Activated CD4-positive, alpha-beta T cell treated with anti-CD3 and anti-CD28 coated beads, Interleukin-2, amount 50 U/mL, for 16 hours (primary cell): ENCODE data around the gene METTL13.
A peak's percentile ranks its signal among the peaks of the same experiment; 100 is the strongest.

Experiments
- DNase-seq: peaks from one replicate; pipeline ENCODE4 v3.0.0-alpha.2; 2020

METTL13 gene, protein sequence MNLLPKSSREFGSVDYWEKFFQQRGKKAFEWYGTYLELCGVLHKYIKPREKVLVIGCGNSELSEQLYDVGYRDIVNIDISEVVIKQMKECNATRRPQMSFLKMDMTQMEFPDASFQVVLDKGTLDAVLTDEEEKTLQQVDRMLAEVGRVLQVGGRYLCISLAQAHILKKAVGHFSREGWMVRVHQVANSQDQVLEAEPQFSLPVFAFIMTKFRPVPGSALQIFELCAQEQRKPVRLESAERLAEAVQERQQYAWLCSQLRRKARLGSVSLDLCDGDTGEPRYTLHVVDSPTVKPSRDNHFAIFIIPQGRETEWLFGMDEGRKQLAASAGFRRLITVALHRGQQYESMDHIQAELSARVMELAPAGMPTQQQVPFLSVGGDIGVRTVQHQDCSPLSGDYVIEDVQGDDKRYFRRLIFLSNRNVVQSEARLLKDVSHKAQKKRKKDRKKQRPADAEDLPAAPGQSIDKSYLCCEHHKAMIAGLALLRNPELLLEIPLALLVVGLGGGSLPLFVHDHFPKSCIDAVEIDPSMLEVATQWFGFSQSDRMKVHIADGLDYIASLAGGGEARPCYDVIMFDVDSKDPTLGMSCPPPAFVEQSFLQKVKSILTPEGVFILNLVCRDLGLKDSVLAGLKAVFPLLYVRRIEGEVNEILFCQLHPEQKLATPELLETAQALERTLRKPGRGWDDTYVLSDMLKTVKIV

DNA sequence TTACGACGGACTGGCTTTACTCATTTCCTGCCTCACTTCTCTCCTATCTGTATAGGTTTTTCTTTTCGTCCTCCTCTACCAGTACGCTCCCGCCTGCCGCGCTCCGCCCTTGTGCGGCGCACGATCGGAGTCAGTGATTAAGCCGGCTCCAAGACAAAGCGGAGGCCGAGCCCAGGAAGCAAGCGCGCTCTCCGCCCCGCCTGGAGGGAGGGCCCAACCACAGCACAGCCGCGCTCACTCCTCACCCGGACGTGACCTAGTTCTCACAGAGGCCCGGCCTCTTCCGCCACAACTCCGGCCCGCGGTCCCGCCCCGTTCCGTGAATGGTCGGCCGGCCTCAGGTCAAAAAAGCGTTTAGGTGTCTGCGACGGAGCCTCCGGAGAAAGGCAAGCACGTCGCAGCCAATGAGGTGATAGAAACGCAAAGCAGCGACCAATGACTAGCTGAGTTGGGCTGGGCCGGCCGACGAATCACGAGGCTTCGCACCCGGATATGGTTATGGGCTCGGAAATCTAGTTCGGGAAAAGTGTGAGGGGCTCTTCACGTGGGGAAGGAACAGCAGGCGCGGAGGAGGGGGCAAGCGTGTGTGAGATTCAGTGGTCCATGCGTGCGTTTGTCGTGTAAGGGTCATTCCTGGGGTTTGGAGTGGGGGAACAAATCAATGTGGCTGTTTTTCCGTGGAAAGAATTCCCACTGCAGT is at the start of gene METTL13:
METTL13 (plus strand) TSS at position 485 of the 700 bp plus-strand sequence. CDS start 308 bp downstream, outside the sequence.
- peak; percentile 99 for DNase-seq

DNA sequence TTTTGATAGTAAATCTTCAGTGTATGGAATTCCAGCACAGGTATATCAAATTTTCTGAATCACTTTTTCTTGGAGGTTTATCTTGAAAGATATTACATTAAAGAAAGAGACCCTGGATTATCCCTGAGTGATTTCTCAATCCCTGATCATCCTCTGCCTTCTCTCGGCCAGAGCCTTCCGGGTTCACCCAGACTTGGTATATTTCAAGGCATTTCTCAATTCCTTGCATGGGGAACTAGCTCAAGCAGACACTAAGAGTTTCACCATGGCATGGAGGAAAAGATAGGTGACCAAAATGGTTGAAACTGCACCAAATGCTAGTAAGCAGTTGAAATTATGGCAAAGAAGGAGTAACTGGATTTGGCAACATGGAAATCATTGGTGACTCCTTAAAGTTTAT is 45.3 kb upstream of the METTL13 start:
- DNase-seq: no peak

DNA sequence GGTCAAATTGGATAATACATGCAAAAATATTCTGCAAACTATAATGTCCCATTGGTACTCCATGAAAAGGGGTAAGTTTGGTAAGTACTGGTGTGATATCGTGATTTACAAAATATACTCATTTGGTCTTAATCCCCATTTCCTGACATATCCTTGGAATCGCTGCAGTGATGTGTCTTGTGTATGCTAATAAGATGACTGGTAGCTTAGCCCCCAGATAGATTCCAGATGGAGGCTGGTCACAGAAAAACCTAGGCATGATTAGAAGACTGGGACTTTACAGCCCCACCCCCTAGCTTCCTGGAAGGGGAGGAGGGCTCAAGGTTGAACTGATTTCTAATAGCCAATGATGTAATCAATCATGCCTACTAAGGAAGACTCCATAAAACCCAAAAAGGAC is 42.5 kb upstream of the METTL13 start:
- no peak for DNase-seq

- DNase-seq: peak; percentile 38
Observed at GRCh38 chr1:171739656-171740055, 41.8 kb upstream of the METTL13 start.

DNA sequence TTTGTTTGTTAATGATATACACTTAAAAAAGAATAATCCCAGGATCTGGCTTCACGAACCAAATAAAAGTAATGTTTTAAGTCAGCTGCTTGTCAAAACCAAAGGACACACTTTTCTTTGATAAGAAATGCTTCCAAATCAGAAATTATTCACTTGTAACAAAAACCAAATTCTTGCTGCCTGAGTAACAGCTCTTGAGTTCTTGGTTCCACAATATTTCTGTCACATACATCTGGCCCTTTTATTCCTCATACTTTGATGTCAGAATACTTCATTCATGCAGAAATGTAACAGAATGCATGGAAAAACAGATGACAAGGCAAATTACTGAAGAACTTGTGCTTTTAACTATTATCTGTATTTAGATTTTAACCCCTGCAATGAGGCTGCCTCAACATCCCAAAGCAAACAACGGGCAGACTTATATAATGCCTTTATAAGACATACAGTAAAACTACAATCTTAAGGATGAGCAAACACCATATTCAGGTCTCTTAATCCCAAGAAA is 41.0 kb upstream of the METTL13 start:
- no peak for DNase-seq

DNA sequence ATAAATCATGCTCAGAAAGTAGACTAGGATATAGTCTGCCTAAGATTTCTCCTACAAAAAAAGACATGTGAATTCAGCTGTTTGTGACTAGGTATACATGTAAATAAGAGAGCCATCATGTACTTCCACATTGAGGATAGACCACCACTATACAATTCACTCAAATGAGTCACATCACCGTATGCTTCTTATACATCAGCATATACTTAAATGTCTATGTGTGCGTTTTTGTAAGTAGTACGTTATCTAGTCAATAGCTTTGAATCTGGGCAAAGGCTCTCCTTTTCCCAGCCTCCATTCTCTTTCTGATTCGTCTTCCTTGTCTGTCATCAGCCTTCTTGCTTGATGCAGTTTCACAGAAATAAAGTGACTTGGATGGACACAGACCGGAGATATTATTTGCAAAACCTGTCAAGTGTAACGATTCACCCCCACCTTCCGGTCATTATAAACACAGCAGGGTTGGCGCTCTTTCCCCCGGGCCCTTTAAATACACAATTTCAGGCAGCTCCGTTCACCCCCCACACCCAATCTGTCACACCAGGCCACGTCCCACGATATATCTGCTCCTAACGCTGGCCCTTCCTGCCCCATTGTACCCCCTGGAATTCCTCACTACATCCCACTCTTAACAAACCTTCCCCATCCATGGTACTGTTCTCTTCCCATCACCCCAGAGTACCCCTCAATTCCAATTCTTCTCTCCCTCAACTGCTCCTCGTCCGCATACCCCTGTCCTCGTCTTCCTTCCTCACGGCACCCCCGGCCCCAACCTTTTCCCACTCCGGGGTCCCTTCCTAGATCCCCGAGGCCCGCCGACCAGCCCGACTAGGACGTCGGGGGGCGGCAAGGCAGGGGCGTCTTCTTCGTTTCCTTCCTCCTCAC is 40.2 kb upstream of the METTL13 start:
- peak; percentile 55 for DNase-seq

- peak; percentile 85 for DNase-seq
Observed at GRCh38 chr1:171741872-171742576, 39.4 kb upstream of the METTL13 start, which contains the start of gene VAMP4. TSS of gene VAMP4 (minus strand) at chr1:171742065. CDS start at chr1:171738414, 3,651 bp downstream.

GRCh38 chr1:171742577-171742922 is 38.9 kb upstream of the METTL13 start:
- no peak for DNase-seq

- no peak for DNase-seq
Observed at GRCh38 chr1:171743081-171743870, 38.2 kb upstream of the METTL13 start.

DNA sequence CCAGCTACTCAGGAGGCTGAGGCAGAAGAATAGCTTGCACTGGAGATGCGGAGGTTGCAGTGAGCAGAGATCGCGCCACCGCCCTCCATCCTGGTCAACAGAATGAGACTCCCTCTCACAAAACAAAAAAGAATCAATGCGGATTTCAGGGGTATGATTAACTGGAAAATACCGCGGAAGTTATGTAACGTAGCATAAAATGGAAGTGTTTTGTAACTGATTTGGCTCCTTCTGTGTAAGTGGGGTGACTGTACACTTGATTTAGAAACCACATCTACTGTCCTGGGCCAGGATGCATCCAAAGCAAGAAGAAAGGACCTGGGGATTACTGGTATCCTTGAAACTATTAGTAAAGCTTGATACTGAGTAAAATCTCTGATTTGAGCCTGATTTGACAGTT is 36.5 kb upstream of the METTL13 start:
- DNase-seq: no peak

DNA sequence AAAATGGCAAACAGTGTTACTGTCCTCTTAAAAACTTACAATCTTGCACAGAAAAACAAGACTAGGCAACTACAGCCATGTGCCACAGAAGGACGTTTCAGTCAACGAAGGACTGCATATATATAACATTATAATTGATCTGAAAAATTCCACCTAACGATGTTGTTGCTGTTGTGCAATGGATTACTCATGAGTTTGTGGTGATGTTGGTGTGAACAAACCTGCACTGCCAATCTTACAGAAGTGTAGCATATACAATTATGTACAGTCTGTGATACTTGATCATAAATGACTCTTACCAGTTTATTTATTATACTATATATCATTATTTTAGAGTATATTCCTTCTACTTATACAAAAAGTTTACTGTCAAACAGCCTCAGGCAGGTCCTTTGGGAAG is 32.8 kb upstream of the METTL13 start:
- DNase-seq: no peak

- peak; percentile 37 for DNase-seq
Observed at GRCh38 chr1:171751221-171751620, 30.2 kb upstream of the METTL13 start.

DNA sequence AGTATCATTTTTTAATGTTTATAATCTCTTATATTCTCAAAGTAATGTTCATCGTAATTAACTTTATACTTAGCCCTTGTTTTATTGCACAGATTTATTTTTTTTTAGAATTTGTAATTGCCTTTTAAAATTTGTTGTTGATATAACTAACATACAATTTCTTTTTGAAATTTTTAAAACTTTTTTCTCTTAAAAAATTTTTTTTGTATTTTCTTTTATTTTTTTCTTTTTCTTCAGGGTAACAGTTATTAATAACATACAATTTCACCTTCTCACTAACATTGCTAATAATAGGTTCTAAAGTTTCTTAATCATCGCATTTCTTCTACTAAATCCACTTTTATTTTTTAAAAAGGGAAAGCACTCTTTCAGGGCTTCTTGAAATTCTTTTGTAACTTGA is 28.3 kb upstream of the METTL13 start:
- no peak for DNase-seq

- DNase-seq: no peak
Observed at GRCh38 chr1:171753685-171754352, 27.6 kb upstream of the METTL13 start.

GRCh38 chr1:171754353-171754705 is 27.1 kb upstream of the METTL13 start:
- no peak for DNase-seq

DNA sequence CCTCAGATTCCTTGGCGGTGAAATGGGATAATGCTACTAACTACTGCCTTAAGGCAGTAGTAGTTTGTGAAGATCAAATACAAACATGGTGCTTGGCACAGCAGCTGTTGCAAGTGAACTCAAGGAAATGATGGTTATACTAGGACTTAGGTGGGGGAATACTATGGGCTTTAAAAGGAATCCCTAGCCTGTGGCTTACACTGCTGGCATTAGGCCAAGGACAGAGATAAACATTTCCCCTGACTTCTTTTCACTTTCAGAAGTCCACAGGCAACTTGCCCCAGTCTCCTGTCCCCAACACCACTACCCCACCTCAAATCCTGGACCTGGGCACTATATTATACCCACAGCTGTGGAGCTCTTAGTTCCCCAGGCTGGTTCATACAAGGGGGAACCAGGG is 26.5 kb upstream of the METTL13 start:
- no peak for DNase-seq

GRCh38 chr1:171756856-171757255 is 24.6 kb upstream of the METTL13 start:
- no peak for DNase-seq

GRCh38 chr1:171758011-171758410 is 23.4 kb upstream of the METTL13 start:
- DNase-seq: no peak

DNA sequence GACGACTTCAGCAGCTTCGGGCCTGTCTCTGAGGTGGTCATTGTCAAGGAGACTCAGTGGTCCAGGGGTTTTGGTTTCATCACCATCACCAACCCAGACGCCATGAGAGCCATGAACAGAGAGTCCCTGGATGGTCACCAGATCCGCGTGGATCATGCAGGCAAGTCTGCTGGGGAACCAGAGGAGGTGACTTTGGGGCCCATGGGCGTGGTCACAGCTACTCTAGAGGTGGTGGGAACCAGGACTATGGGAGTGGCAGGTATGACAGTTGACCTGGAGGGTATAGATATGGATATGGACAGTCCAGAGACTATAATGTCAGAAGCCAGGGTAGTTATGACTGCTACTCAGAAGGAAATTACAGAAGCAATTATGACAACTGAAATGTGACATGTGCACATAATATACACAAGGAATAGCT is 19.3 kb upstream of the METTL13 start:
- DNase-seq: no peak

DNA sequence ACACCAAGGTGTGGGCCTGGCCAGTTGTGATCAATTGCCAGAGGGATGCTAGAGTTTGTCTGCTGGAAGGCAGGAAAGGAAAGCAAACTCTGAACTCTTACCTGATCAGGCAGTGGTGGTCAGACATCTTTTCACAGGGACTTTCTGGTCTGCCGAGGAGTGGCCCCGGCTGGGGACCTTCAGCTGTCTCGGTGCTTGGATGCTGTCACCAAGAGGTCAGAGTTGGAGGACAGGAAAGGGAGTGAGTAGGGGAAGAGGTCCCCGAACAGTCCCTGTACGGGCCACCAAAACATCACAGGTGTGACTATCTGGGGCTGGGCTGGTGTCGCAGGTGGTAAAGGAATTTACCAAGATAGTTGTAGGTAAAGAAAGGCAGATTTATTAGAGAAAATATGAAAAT is 17.7 kb upstream of the METTL13 start:
- DNase-seq: no peak
